K562 (cell line): Measurements from ENCODE around the gene LAMA2. TPM values are rescaled to one million over a fixed set of nuclear protein-coding genes. Genes with fewer than 3 reads are reported as not detected.

Source experiments
- ATAC-seq: fragments of 200-7000 bp; cut with Tn5 transposase; 3 replicates; pipeline ENCODE4 v1.9.1; 2020; ENCODE audit warnings: moderate library complexity
- BruUV-seq: library from RNA; stranded (reverse); fragments of 400-500 nt; replicated peaks from 2 replicates; lab custom pipeline; 2021; lab: Mats Ljungman, UMichigan
- CTCF ChIA-PET: fragments of 300-600 bp; formaldehyde crosslinking; extraction: SDS; loops from one replicate; lab custom pipeline; 2021; ENCODE audit warnings: low intra/inter-chr PET ratio; lab: Yijun Ruan, JAX
- POLR2A ChIA-PET: fragments of 300-600, 350-650 bp; sonication (Branson Sonifier 250); formaldehyde crosslinking; extraction: SDS; loops from one replicate; lab custom pipeline; 2021; ENCODE audit warnings: antibody characterized with exemption, inconsistent platforms; lab: Yijun Ruan, JAX
- DNase-seq, 4 experiments: peaks; one replicate each; pipeline versions ENCODE4 v3.0.0 to v3.0.0-alpha.2; 2011 to 2018; ENCODE audit warnings: low spot score in 3 of 4, mixed read lengths in 3 of 4; ENCODE audit errors: extremely low read depth in 1 of 4
- FAIRE-seq: peaks from 2 replicates; lab custom pipeline; 2011; peaks lifted over from hg19 to GRCh38; lab: Jason Lieb, UNC
- H2AFZ ChIP-seq: 2 replicates; pipeline ENCODE4 v1.6.0; 2011; ENCODE audit warnings: low read depth, low read length, control low read depth, inconsistent platforms
- H3K27ac ChIP-seq: fragments of 200-600 bp; 3 replicates; pipeline ENCODE4 v1.8.0; 2011; ENCODE audit warnings: low read depth, mild to moderate bottlenecking, control low read depth, inconsistent platforms, low read length, moderate library complexity, mixed read lengths; ENCODE audit errors: extremely low read depth
- H3K27me3 ChIP-seq, 2 experiments: fragments of 300-600 bp in 1 of 2; 2 replicates in 1 of 2; 3 replicates in 1 of 2; pipeline versions ENCODE4 v1.6.0 to v1.8.0; 2011; ENCODE audit warnings: inconsistent platforms in 2 of 2, low read length in 2 of 2, mild to moderate bottlenecking in 1 of 2, mixed read lengths in 1 of 2, moderate library complexity in 1 of 2; ENCODE audit not compliant: control insufficient read depth in 2 of 2, insufficient read depth in 2 of 2
- H3K36me3 ChIP-seq: fragments of 300-600 bp; 3 replicates; pipeline ENCODE4 v1.8.0; 2011; ENCODE audit warnings: mild to moderate bottlenecking, low read length, inconsistent platforms; ENCODE audit not compliant: control insufficient read depth, insufficient read depth
- H3K4me1 ChIP-seq, 2 experiments: fragments of 200-600 bp in 1 of 2; replicated peaks in 1 of 2; 2 replicates in 1 of 2; 3 replicates in 1 of 2; pipeline versions ENCODE4 v1.5.1 to v1.8.0; 2011; ENCODE audit warnings: inconsistent platforms in 2 of 2, low read length in 2 of 2, mild to moderate bottlenecking in 1 of 2, mixed read lengths in 1 of 2, moderate library complexity in 1 of 2; ENCODE audit not compliant: control insufficient read depth in 2 of 2, insufficient read depth in 2 of 2
- H3K4me2 ChIP-seq: 2 replicates; pipeline ENCODE4 v1.6.1; 2011; ENCODE audit warnings: low read length, control low read depth, inconsistent platforms, mixed read lengths; ENCODE audit not compliant: insufficient read depth
- H3K4me3 ChIP-seq: fragments of 200-600 bp; sonication (generic), shearing (Covaris generic); 2 replicates; pipeline ENCODE4 v1.5.1; 2016; ENCODE audit warnings: control low read depth, inconsistent platforms
- H3K79me2 ChIP-seq: fragments of 200-600 bp; 3 replicates; pipeline ENCODE4 v1.8.0; 2011; ENCODE audit warnings: low read length, inconsistent platforms; ENCODE audit not compliant: control insufficient read depth, insufficient read depth
- H3K9ac ChIP-seq, 2 experiments: 2 replicates each; pipeline versions ENCODE4 v1.6.0 to v1.6.1; 2011; ENCODE audit warnings: low read depth in 2 of 2, low read length in 2 of 2, control low read depth in 1 of 2, inconsistent platforms in 1 of 2, mild to moderate bottlenecking in 1 of 2, mixed read lengths in 1 of 2; ENCODE audit not compliant: insufficient read depth in 1 of 2
- H3K9me1 ChIP-seq: one replicate; pipeline ENCODE4 v1.6.0; 2011; ENCODE audit warnings: inconsistent platforms, mild to moderate bottlenecking, low read length, moderate library complexity; ENCODE audit not compliant: control insufficient read depth, insufficient read depth
- H3K9me3 ChIP-seq: replicated peaks from 2 replicates; pipeline ENCODE4 v1.5.1; 2011; ENCODE audit warnings: low read depth, low read length, inconsistent platforms; ENCODE audit not compliant: control insufficient read depth, insufficient read depth
- H4K20me1 ChIP-seq: replicated peaks from 2 replicates; pipeline ENCODE4 v1.6.1; 2011; ENCODE audit warnings: low read length, inconsistent platforms, mixed read lengths; ENCODE audit not compliant: control insufficient read depth, insufficient read depth
- EHMT2 ChIP-seq: fragments of 450-650 bp; IDR thresholded peaks from 2 replicates; pipeline ENCODE4 v1.6.1; 2018; ENCODE audit warnings: antibody characterized with exemption
- ELF2 ChIP-seq: fragments of 250-450 bp; sonication (Bioruptor Pico); IDR thresholded peaks from 2 replicates; pipeline ENCODE4 v1.5.0; 2021; ENCODE audit warnings: mild to moderate bottlenecking
- MED1 ChIP-seq: sonication (generic); formaldehyde crosslinking; IDR thresholded peaks from 2 replicates; pipeline ENCODE4 v1.8.1; 2023; ENCODE audit warnings: missing genetic modification reagents, borderline replicate concordance
- NFIC ChIP-seq: fragments of 450-650 bp; IDR thresholded peaks from 2 replicates; pipeline ENCODE4 v1.6.1; 2017; ENCODE audit warnings: mild to moderate bottlenecking, inconsistent platforms
- PTTG1 ChIP-seq: fragments of 450-650 bp; IDR thresholded peaks from 2 replicates; pipeline ENCODE4 v1.6.1; 2016; ENCODE audit warnings: low read depth, mild to moderate bottlenecking, missing genetic modification characterization, missing compliant biosample characterization
- RB1 ChIP-seq: fragments of 450-650 bp; IDR thresholded peaks from 2 replicates; pipeline ENCODE4 v1.6.1; 2017; ENCODE audit warnings: low read depth, mild to moderate bottlenecking
- SRF ChIP-seq, 2 experiments: fragments of 250-450, 450-650 bp in 1 of 2; sonication (Bioruptor Pico) in 1 of 2; sonication (generic) in 1 of 2; formaldehyde crosslinking; IDR thresholded peaks; 2 replicates each; pipeline versions ENCODE4 v1.5.0 to v1.5.1; 2020 to 2022; ENCODE audit warnings: mild to moderate bottlenecking in 1 of 2, missing genetic modification reagents in 1 of 2
- TAL1 ChIP-seq: fragments of 450-650 bp; IDR thresholded peaks from 2 replicates; pipeline ENCODE4 v1.6.1; 2016; ENCODE audit warnings: mild to moderate bottlenecking
- U2AF2 ChIP-seq: fragments of 200-400 bp; formaldehyde crosslinking; optimal IDR thresholded peaks from 2 replicates; pipeline ENCODE3; 2017; ENCODE audit warnings: low read depth, mild to moderate bottlenecking, low read length
- ZNF121 ChIP-seq: sonication (generic); formaldehyde crosslinking; conservative IDR thresholded peaks from 2 replicates; pipeline ENCODE4 v1.8.0; 2022; ENCODE audit warnings: missing genetic modification reagents
- ZNF445 ChIP-seq: fragments of 250-450 bp; sonication (Bioruptor Pico); IDR thresholded peaks from 2 replicates; pipeline ENCODE4 v1.4.0; 2020; ENCODE audit warnings: low read depth, mild to moderate bottlenecking, moderate library complexity
- ZNF551 ChIP-seq: fragments of 250-450 bp; sonication (Bioruptor Pico); IDR thresholded peaks from 2 replicates; pipeline ENCODE4 v1.5.0; 2021; ENCODE audit warnings: mild to moderate bottlenecking, moderate library complexity
- WGBS: fragments of 100-300 bp; shearing (Covaris generic); methylation state at CpG from one replicate; pipeline ENCODE4 v1.1.6; 2016; ENCODE audit warnings: low coverage, mixed read lengths; ENCODE audit not compliant: insufficient coverage; ENCODE audit errors: missing lambda C conversion rate; 5-methylcytosine and 5-hydroxymethylcytosine counted together
- in situ Hi-C: fragments of 300-500 bp; cut with MboI; formaldehyde crosslinking; loops from 4 replicates; pipeline ENCODE4 v1.15.0; 2018; ENCODE audit warnings: inconsistent platforms, mixed read lengths
- intact Hi-C: fragments of 100-400 bp; cut with micrococcal nuclease; formaldehyde crosslinking; loops from 2 replicates; pipeline ENCODE4 v1.14.2; 2022
- polyA plus RNA-seq, 8 experiments: library from polyadenylated mRNA; depleted of rRNA in 4 of 8; stranded (reverse) in 5 of 8; unstranded in 3 of 8; fragments of >200 nt; fragmentation: Nextera tagmentation in 2 of 8; fragmentation: Illumina TruSeq in 1 of 8; extraction: Ambion mirVana in 2 of 8; extraction: Trizol in 1 of 8; gene quantifications; 2 replicates each; pipeline versions ENCODE4 v1.2.1 to v1.2.3, GENCODE V29; 2011 to 2014; ENCODE audit warnings: inconsistent platforms in 1 of 8, missing spikeins in 1 of 8
- total RNA-seq, 7 experiments: library from RNA; depleted of rRNA in 6 of 7; stranded (reverse); fragments of >200 nt in 6 of 7; fragmentation: Illumina TruSeq in 2 of 7; extraction: Trizol in 2 of 7; gene quantifications; 2 replicates each; pipeline versions ENCODE4 v1.2.1 to v1.2.3, GENCODE V29; 2011 to 2021; ENCODE audit warnings: low replicate concordance in 1 of 7
- TF ChIP-seq, protein P1 (sequence below), 2 experiments: fragments of 450-650 bp in 1 of 2; sonication (generic) in 1 of 2; formaldehyde crosslinking in 1 of 2; IDR thresholded peaks in 1 of 2; conservative IDR thresholded peaks in 1 of 2; 2 replicates each; pipeline versions ENCODE4 v1.6.1 to v1.8.1; 2016 to 2023; ENCODE audit warnings: mild to moderate bottlenecking in 2 of 2, moderate library complexity in 2 of 2, inconsistent platforms in 1 of 2, missing genetic modification reagents in 1 of 2

LAMA2 gene
- total and polyA plus RNA-seq, 9 of the 15 experiments (the other 6 are each of a cell fraction or from before 2014, with no cell fraction given) = 0.04 to 1.5 (median 0.36) TPM

DNA sequence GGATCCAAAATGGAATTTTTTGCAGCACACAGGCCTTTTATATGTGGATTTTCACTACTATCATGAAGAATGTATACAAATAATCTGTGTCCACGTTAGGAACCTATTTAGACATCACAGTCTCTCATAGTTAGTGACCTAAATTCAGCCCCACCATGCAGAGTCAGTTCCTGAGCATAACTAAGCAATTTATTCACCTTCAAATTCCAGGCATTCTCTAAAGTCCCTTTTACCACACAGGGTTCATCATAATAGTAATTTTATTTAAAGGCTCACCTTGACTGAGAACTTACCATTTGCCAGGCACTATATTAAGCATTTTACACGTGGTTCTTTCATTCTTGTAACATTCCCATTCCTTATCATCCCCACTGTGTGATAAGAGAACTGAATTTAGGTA is 473.2 kb downstream of the LAMA2 start:
- in situ Hi-C loops (no loop called here), intact Hi-C loops (no loop called here)
- H2AFZ ChIP-seq = no peak overlapping the region
- H3K9ac ChIP-seq = no peak overlapping the region
- BruUV-seq = no TSS peak
- ChIA-PET POLR2A (no interaction called here), CTCF (no interaction called here)
- no peak overlapping the region for H3K4me2 ChIP-seq
- no peaks in the 10 kb centered on the region for H3K79me2 ChIP-seq
- H3K4me3 ChIP-seq = no peak overlapping the region
- DNase-seq (no peak), ATAC-seq (no peak), FAIRE-seq (no peak)
- no peak overlapping the region for H3K27ac ChIP-seq
- H3K27me3 ChIP-seq = no peaks in the 10 kb centered on the region
- TF ChIP-seq NFIC (no peak), EHMT2 (no peak), MED1 (no peak), PTTG1 (tag) (no peak), ZNF551 (CRISPR knock-in tag) (no peak), ELF2 (CRISPR knock-in tag) (no peak), RB1 (no peak), ZNF121 (CRISPR knock-in tag) (no peak), TAL1 (no peak), U2AF2 (no peak), ZNF445 (CRISPR knock-in tag) (no peak), SRF (CRISPR knock-in tag; IDR thresholded peaks at IDR 0.05) (no peak)
- TF ChIP-seq, protein P1, sequence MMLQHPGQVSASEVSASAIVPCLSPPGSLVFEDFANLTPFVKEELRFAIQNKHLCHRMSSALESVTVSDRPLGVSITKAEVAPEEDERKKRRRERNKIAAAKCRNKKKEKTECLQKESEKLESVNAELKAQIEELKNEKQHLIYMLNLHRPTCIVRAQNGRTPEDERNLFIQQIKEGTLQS (IDR thresholded peaks at IDR 0.05) = no peak
- TF ChIP-seq, protein P1 (CRISPR knock-in tag; conservative IDR thresholded peaks at IDR 0.05) = no peak
- no peaks in the 10 kb centered on the region for H3K9me1 ChIP-seq
- no peaks in the 10 kb centered on the region; the same call in 2 of the 3 replicates for H3K36me3 ChIP-seq
- H3K4me1 ChIP-seq = no peaks in the 10 kb centered on the region
- no peaks in the 10 kb centered on the region for H3K9me3 ChIP-seq
- H4K20me1 ChIP-seq = no peaks in the 10 kb centered on the region
- WGBS = 0% methylated on average over 2 of the region's 2 CpGs
